ENCODE results near the gene SCN10A. TPM values are rescaled to one million over a fixed set of nuclear protein-coding genes. Genes with fewer than 3 reads are reported as not detected.

SCN10A gene
- total RNA-seq, 1 donor from 2014 or later = 0.08 TPM

Other genes starting within 250 kb of the SCN10A start
- 166 TPM for gene SCN5A, start 166.5 kb downstream of the SCN10A start, total RNA-seq
- 0.05 TPM for gene SCN11A, start 235.7 kb upstream of the SCN10A start, total RNA-seq
- gene WDR48, start 235.8 kb upstream of the SCN10A start, total RNA-seq = 24.5 TPM